Fibroblast of skin of scalp (primary cell): ENCODE data around the gene IGF1. TPM values are rescaled to one million over a fixed set of nuclear protein-coding genes. Genes with fewer than 3 reads are reported as not detected.

Experiments
- DNase-seq: peaks from one replicate; pipeline ENCODE4 v3.0.0-alpha.2; 2013
- polyA plus RNA-seq, 2 experiments: library from polyadenylated mRNA; unstranded; fragments of 120-200 nt; gene quantifications; one replicate each; pipeline ENCODE4 v1.2.1, GENCODE V29; 2013; ENCODE audit not compliant: insufficient read length in 2 of 2

Gene IGF1
- polyA plus RNA-seq (2013, experiment 1 of 2; ENCODE audit: insufficient read length) = 0.14 TPM
- polyA plus RNA-seq (2013, experiment 2 of 2; ENCODE audit: insufficient read length) = 0.58 TPM

DNA sequence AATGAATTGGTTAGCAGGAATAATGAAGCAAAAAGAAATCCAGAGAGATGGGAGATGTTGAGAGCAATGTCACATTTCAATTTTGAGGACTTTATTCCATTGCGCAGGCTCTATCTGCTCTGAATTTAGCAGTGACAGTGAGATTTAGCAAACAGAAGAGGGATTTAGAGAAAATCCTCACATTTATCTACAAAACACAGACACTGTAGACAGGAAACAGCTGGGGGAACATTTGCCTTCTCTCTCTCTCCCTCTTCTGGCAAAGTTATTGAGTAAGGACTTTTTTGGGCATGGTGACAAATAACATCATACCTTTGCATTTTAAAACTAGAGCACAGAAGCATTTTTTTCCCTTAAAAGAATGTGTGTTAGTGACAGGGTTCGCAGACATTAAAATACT is at the start of gene IGF1:
Gene IGF1 (minus strand): TSS at position 158 of the 400 bp plus-strand sequence. CDS start 182 bp downstream, outside the sequence.
- DNase-seq = peak; percentile 50

GRCh38 chr12:102528111-102528510 is 47.7 kb upstream of the IGF1 start:
- peak; percentile 32 for DNase-seq

DNA sequence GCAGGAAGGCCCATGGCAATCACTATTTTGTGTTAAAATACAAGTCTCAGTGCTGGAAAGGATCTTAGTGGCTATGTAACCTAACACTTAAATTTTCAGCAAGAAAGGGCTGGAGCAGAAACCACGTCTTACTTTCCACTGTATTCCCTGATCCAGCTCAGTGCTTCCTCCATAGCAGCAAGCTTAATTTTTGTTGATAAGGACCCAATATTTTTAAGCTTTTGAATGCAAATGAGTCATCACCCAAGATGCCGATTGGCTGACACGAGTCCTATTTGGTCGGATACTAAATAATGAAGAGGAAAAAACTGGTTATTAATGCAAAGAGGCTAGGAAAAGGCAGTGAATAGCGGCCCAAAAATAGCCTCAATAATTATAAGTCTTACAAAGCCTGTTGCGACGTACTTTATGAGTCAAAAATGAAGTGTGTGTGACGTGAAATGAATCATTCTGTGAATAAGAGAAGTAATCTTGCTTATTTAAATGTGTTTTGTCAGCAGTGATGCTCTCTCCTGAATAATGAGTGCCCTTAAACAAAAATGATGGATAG is 46.9 kb upstream of the IGF1 start:
- peak; percentile 36 for DNase-seq

GRCh38 chr12:102526656-102527055 is 46.3 kb upstream of the IGF1 start:
- no peak for DNase-seq

GRCh38 chr12:102522768-102523167 is 42.4 kb upstream of the IGF1 start:
- no peak for DNase-seq

DNA sequence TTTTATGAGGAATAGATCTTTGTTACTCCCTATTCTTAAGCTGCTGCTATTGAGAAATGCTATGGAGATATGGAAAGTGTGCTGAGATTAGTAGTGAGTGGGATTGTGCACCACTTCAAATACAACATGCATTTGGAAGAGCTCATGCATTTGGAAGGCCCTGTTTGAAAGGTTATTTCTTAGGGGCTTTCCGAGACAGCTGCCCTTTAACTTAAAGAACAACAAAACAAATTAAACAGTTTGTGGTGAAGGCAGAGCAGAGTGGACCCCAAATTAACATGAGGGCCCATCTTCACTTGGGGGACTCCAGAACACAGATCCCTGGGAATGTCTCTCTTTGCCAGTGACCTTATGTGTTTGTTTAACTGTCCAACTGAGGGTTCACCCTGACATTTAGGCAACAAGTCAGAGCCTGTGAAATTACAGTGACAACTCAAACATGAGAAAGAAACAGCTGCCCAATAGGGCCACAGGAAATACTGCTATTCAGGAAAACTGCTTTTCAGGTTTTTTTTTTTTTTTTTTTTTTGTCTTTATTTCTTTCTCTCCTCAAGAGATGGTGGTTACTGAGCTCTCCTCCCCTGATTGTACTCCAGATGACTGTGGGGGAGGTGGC is 41.4 kb upstream of the IGF1 start:
- DNase-seq = no peak

DNA sequence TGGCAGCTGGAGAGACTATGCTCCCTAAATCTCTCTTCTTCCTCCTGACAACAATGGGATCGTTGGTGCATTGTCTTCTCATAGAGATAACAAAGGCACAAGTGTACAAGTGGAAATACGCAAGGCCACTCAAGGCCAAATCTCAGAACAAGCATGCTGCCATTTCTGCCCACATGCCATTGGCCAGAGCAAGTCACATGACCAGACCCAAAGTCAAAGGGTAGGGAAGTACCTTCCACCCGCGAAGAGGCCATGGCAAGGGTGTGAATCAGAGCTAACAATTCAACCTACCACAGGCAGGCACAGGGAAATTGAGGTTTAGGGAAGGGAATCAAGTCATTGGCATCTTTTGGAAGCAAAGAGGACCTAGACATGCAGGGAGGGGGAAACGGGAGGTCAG is 38.5 kb upstream of the IGF1 start:
- DNase-seq = no peak

DNA sequence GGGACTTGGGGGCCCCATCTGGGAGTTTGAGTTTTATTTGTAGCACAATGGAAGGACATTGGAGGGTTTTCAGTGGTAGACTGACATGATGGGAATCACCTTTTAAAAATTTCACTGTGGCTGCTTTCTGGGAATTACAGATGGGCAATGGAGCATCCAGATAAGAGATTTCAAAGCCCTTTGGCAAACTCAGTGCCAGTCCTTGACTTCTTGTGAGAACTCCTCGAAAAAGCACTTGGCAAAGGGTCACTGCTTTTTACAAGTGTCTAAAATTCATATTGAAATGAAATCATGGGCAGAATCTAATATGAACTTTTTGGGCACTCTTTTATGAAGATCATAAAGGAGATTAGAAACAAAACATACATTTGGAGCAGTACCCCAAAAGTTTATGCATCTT is 34.3 kb upstream of the IGF1 start:
- DNase-seq = no peak

DNA sequence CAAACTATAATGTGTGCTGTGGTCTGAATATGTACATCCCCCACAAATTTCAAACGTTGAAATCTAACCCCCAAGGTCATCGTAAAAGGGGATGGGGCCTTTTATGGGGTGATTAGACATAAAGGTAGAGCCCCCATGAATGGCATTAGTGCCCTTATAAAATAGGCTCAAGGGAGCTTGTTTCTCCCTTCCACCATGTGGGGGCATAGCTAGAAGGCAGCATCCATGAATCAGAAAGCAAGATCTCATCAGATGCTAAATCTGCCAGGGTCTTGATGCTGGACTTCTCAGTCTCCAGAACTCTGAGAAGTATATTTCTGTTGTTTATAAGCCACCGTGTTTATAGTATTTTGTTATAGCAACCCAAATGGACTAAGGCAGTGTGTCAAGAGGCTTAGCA is 33.4 kb upstream of the IGF1 start:
- DNase-seq = peak; percentile 29

DNA sequence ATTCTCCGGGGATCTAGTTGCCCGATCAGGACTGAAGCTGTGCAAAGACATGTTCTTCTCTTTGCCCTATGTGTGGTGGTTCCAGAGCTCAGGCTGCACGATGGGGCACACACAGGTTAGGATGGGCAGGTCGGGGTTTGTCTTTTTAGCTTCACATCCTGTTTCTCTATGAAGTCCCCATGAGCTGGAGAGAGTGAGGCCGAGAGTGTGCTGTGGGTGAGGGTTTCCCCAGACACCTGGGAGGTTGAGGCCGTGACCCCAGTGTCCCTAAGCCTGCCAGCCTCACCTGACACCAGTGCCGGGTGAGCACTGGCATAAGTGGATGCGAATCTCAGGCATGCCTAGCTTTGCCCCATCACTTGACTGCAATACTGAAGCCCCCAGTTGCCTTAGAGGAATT is 32.9 kb upstream of the IGF1 start:
- DNase-seq = no peak

DNA sequence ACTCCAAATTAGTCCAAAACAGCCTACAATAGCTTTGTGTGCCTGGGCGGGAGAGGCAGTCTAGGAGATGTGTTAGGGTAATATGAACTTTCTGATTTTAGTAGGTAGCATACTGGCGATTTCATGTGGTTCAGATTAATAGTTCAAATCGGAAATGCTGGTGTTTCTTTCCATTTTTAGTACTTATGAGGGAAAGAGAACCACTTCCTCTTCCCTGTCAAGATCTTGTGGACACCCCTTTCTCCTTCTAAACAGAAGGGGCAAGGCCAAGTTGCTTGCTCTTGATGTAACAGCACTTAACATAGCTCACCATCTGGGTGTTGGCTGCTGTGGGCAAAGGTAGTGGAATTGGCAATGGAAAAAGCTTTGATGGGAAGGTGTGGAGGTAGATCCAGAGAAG is 32.2 kb upstream of the IGF1 start:
- no peak for DNase-seq

DNA sequence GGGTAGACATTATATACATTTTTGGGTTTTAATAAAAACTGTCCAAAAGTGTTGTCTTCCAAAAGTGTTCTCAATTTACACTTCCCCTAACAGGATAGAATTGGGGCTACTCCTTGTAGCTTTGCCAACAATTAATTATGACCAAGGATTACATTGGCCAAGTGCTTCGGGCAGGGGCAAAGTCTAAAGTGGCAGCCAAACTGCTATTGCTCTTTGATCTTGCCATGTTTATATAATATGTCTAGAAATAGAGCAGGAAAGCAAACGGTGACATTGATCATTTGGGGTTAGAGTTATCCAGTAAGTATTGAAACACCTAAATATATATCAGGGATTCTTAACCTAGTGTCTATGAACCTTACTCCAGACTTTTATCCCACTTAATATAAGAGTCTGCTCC is 31.2 kb upstream of the IGF1 start:
- no peak for DNase-seq

GRCh38 chr12:102510463-102510862 is 30.1 kb upstream of the IGF1 start:
- DNase-seq = no peak

DNA sequence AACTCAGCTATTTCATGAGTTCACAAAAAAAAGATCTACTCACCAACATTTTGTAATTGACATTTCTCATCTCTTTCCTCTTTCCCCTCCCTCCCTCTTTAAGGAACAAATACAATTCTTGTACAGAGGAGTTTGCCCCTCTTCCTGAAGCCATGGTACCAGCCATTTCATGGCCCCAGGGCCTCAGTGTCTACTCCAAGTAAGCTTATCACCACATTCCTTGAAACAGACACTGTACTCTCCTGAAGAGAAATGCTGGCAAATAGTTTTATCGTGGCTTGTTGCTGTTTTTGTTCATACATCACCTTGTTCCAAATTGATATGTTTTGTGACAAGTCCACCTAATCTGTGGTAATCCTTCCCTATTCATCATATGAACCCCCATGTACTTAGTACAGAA is 29.7 kb upstream of the IGF1 start:
- no peak for DNase-seq

- no peak for DNase-seq
These were observed 28.8 kb upstream of the IGF1 start for GRCh38 chr12:102509123-102509626.

GRCh38 chr12:102508052-102508451 is 27.7 kb upstream of the IGF1 start:
- DNase-seq = no peak

GRCh38 chr12:102507301-102507700 is 26.9 kb upstream of the IGF1 start:
- DNase-seq = no peak

- no peak for DNase-seq
These were observed 24.5 kb upstream of the IGF1 start for GRCh38 chr12:102504871-102505270.

GRCh38 chr12:102504280-102504679 is 23.9 kb upstream of the IGF1 start:
- no peak for DNase-seq

DNA sequence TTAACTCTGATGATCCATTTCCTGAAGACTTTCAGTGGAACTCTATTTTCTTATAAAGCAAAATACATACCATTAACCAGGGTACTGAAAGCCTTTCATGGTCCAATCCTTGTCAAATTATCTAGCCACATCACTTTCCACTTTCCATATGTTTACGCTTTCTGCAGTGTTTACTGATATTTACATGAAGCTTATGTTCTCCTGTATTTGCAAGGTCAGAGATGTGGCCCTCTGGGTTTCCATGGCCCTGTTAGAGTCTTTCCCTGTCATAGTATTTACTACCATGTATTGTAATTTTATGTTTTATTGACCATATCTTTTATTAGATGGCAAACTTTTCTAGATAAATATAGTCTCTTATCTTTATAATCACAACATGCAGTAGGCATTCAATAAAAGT is 23.5 kb upstream of the IGF1 start:
- DNase-seq = no peak

- no peak for DNase-seq
These were observed 22.8 kb upstream of the IGF1 start for GRCh38 chr12:102503056-102503681.

- no peak for DNase-seq
These were observed 21.4 kb upstream of the IGF1 start for GRCh38 chr12:102501773-102502172.

DNA sequence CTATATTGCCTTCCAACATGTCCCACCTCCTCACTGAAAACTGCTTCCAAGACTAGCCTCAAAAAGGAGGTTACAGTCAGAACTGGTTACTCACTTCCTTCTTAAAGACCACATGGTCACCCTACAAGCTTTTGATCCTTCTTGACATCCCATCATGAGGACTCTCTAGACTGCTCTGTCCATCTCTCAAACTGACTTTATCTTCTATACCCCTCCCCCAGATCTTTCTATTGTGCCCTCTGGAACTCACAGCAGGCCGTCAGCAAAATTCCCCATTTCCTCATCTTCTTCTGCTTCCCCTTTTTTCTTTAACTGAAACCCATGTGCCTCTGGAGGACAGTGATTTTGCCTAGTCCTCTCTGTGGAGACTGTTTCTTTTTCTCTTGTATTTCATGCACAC is 18.1 kb upstream of the IGF1 start:
- DNase-seq = no peak

DNA sequence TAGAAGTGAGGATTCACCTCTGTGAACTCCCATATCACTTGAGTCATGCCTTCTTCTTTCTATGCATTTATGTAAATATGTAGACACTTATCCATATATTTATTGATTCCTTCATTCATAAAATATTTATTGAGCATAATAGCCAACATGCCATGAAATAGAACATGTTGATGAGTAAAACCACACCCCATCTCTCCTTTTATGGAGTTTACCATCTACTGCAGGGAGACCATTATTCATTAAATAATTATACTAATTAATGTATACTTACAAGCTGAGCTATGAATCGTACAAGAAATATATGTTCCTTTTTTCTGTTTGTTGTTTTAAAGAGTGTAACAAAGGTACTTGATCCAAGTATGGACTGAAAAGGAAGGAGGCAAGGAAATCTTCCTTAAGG is 17.4 kb upstream of the IGF1 start:
- DNase-seq = no peak
